ENCODE results near the gene RIMOC1.

DNA sequence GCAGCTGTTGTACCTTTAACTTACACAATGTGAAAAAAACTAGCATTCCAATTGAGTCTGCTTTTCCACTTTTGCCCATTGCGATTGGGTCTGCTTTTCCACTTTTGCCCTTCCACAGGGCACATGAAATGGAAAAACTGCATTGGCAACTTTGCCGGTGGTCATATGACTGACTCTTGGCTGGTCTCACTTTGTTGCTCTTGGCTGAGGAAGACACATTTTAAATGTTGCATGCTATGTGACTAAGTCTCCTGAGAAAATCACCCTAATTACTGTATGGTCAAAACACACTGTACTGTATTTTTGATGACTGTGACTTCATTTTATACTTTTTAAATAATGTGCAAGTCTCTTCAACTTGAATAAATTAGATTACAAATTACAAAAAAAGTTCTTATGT, 32.3 kb upstream of the RIMOC1 start:
- TF ChIP-seq, protein P1, sequence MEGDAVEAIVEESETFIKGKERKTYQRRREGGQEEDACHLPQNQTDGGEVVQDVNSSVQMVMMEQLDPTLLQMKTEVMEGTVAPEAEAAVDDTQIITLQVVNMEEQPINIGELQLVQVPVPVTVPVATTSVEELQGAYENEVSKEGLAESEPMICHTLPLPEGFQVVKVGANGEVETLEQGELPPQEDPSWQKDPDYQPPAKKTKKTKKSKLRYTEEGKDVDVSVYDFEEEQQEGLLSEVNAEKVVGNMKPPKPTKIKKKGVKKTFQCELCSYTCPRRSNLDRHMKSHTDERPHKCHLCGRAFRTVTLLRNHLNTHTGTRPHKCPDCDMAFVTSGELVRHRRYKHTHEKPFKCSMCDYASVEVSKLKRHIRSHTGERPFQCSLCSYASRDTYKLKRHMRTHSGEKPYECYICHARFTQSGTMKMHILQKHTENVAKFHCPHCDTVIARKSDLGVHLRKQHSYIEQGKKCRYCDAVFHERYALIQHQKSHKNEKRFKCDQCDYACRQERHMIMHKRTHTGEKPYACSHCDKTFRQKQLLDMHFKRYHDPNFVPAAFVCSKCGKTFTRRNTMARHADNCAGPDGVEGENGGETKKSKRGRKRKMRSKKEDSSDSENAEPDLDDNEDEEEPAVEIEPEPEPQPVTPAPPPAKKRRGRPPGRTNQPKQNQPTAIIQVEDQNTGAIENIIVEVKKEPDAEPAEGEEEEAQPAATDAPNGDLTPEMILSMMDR (IDR thresholded peaks at IDR 0.05; ENCODE audit: insufficient read depth, low read length, poor library complexity, severe bottlenecking), result no peak
- TF ChIP-seq EZH2phosphoT487 (conservative IDR thresholded peaks at IDR 0.05; ENCODE audit: low read length), result no peak

Measured in SU-DHL-6 (cell line).